Measurements from ENCODE around the gene SPATA17.

SPATA17 gene

GRCh38 chr1:217770918-217771317 lies 139.8 kb downstream of the SPATA17 start:
- Histone ChIP-seq H3K36me3 (ENCODE audit: control insufficient read depth, insufficient read depth, low read length) (no peaks in the 10 kb centered on the region), H3K4me3 (replicated peaks; ENCODE audit: low read depth, low read length) (no peak overlapping the region), H3K27me3 (replicated peaks; ENCODE audit: control insufficient read depth, insufficient read depth, low read length) (no peaks in the 10 kb centered on the region)
- no peak for DNase-seq (ENCODE audit: extremely low read depth, insufficient read length)
- no peak for TF ChIP-seq CTCF (IDR thresholded peaks at IDR 0.05; ENCODE audit: insufficient read depth, low read length, poor library complexity, severe bottlenecking)

GRCh38 chr1:217776693-217777092 lies 145.5 kb downstream of the SPATA17 start:
- TF ChIP-seq CTCF (IDR thresholded peaks at IDR 0.05; ENCODE audit: insufficient read depth, low read length, poor library complexity, severe bottlenecking): no peak
- no peak for DNase-seq (ENCODE audit: extremely low read depth, insufficient read length)
- H3K36me3 ChIP-seq (ENCODE audit: control insufficient read depth, insufficient read depth, low read length): no peaks in the 10 kb centered on the region

GRCh38 chr1:217781056-217781455 lies 149.9 kb downstream of the SPATA17 start:
- Histone ChIP-seq H3K27me3 (replicated peaks; ENCODE audit: control insufficient read depth, insufficient read depth, low read length) (no peaks in the 10 kb centered on the region), H3K36me3 (ENCODE audit: control insufficient read depth, insufficient read depth, low read length) (no peaks in the 10 kb centered on the region), H3K4me3 (replicated peaks; ENCODE audit: low read depth, low read length) (no peak overlapping the region)
- DNase-seq (ENCODE audit: extremely low read depth, insufficient read length): no peak
- TF ChIP-seq CTCF (IDR thresholded peaks at IDR 0.05; ENCODE audit: insufficient read depth, low read length, poor library complexity, severe bottlenecking): no peak

More at GRCh38 chr1:217776693-217777092, 145.5 kb downstream of the SPATA17 start:
- Histone ChIP-seq H3K27me3 (replicated peaks; ENCODE audit: control insufficient read depth, insufficient read depth, low read length) (no peaks in the 10 kb centered on the region), H3K4me3 (replicated peaks; ENCODE audit: low read depth, low read length) (no peak overlapping the region)

- TF ChIP-seq CTCF (IDR thresholded peaks at IDR 0.05; ENCODE audit: insufficient read depth, low read length, poor library complexity, severe bottlenecking): no peak
- H3K4me3 ChIP-seq (replicated peaks; ENCODE audit: low read depth, low read length): no peak overlapping the region
- H3K36me3 ChIP-seq (ENCODE audit: control insufficient read depth, insufficient read depth, low read length): no peaks in the 10 kb centered on the region
- no peaks in the 10 kb centered on the region for H3K27me3 ChIP-seq (replicated peaks; ENCODE audit: control insufficient read depth, insufficient read depth, low read length)
- DNase-seq (ENCODE audit: extremely low read depth, insufficient read length): no peak
These were observed 159.9 kb downstream of the SPATA17 start for GRCh38 chr1:217791091-217791490.

- TF ChIP-seq CTCF (IDR thresholded peaks at IDR 0.05; ENCODE audit: insufficient read depth, low read length, poor library complexity, severe bottlenecking): no peak
- no peaks in the 10 kb centered on the region for H3K27me3 ChIP-seq (replicated peaks; ENCODE audit: control insufficient read depth, insufficient read depth, low read length)
- H3K36me3 ChIP-seq (ENCODE audit: control insufficient read depth, insufficient read depth, low read length): no peaks in the 10 kb centered on the region
- H3K4me3 ChIP-seq (replicated peaks; ENCODE audit: low read depth, low read length): no peak overlapping the region
- DNase-seq (ENCODE audit: extremely low read depth, insufficient read length): no peak
These were observed 174.6 kb downstream of the SPATA17 start for GRCh38 chr1:217805792-217806191.

GRCh38 chr1:217812175-217812574 lies 181.0 kb downstream of the SPATA17 start:
- Histone ChIP-seq H3K4me3 (replicated peaks; ENCODE audit: low read depth, low read length) (no peak overlapping the region), H3K27me3 (replicated peaks; ENCODE audit: control insufficient read depth, insufficient read depth, low read length) (no peaks in the 10 kb centered on the region), H3K36me3 (ENCODE audit: control insufficient read depth, insufficient read depth, low read length) (no peaks in the 10 kb centered on the region)
- TF ChIP-seq CTCF (IDR thresholded peaks at IDR 0.05; ENCODE audit: insufficient read depth, low read length, poor library complexity, severe bottlenecking): no peak
- no peak for DNase-seq (ENCODE audit: extremely low read depth, insufficient read length)
